Measurements from ENCODE around the gene CDH22.
A peak's percentile ranks its signal among the peaks of the same experiment; 100 is the strongest.

The CDH22 gene

GRCh38 chr20:46159101-46159897, 149.0 kb downstream of the CDH22 start:
- no peak overlapping the region for H3K9ac ChIP-seq (ENCODE audit: low read length)
- no peak for DNase-seq
- no peak overlapping the region for H2BK15ac ChIP-seq (ENCODE audit: low read depth, poor library complexity, severe bottlenecking)
- no peak overlapping the region for H3K18ac ChIP-seq (ENCODE audit: low read depth in 1 of 2, low read length in 2 of 2)
- no peak overlapping the region for H2BK120ac ChIP-seq (ENCODE audit: low read depth, low read length)
- H3K4me2 ChIP-seq (ENCODE audit: low read length, poor library complexity, severe bottlenecking): no peak overlapping the region
- no peaks in the 10 kb centered on the region for H3K79me1 ChIP-seq (replicated peaks; ENCODE audit: low read length, poor library complexity, severe bottlenecking)
- no peak overlapping the region for H4K91ac ChIP-seq (ENCODE audit: low read length)
- no peak overlapping the region for H2BK12ac ChIP-seq (ENCODE audit: low read length in 2 of 2)
- H3K4me1 ChIP-seq (ENCODE audit: control insufficient read depth, insufficient read depth, low read depth, low read length): no peaks in the 10 kb centered on the region
- no peak overlapping the region for H2BK5ac ChIP-seq (ENCODE audit: low read depth, low read length, poor library complexity, severe bottlenecking)
- peaks cover 35 to 96% of the 10 kb centered on the region in 2 experiments for H3K27me3 ChIP-seq (ENCODE audit: control insufficient read depth in 1 of 2, insufficient read depth in 1 of 2, low read length in 2 of 2)
- H3K36me3 ChIP-seq (ENCODE audit: control insufficient read depth in 1 of 2, insufficient read depth in 2 of 2, low read depth in 1 of 2, low read length in 2 of 2): no peaks in the 10 kb centered on the region
- H2AFZ ChIP-seq (ENCODE audit: low read depth, low read length): no peak overlapping the region
- H3K27ac ChIP-seq (ENCODE audit: low read length, poor library complexity, severe bottlenecking): no peak overlapping the region
- no peak overlapping the region for H3K4me3 ChIP-seq (ENCODE audit: insufficient read depth in 1 of 2, low read depth in 1 of 2, low read length in 2 of 2)
- 63% methylated on average over 7 of the region's 7 CpGs for WGBS
- no peak overlapping the region for H2AK5ac ChIP-seq (ENCODE audit: low read length, severe bottlenecking)
- no peak overlapping the region for H4K8ac ChIP-seq (ENCODE audit: low read length)
- H3K23ac ChIP-seq (ENCODE audit: low read length in 2 of 2): peak overlapping the region in 1 of 2 experiments; percentile 46
- H3K14ac ChIP-seq (ENCODE audit: low read length in 2 of 2): no peak overlapping the region
- H3K4ac ChIP-seq (ENCODE audit: low read depth in 1 of 2, low read length in 2 of 2): no peak overlapping the region
- no peaks in the 10 kb centered on the region for H3K9me3 ChIP-seq (ENCODE audit: control insufficient read depth, low read length)

- DNase-seq: no peak
- Histone ChIP-seq H2AFZ (ENCODE audit: low read depth, low read length) (no peak overlapping the region), H4K91ac (ENCODE audit: low read length) (no peak overlapping the region), H3K27me3 (ENCODE audit: control insufficient read depth in 1 of 2, insufficient read depth in 1 of 2, low read length in 2 of 2) (peaks cover 34 to 96% of the 10 kb centered on the region in 2 experiments), H3K4ac (ENCODE audit: low read depth in 1 of 2, low read length in 2 of 2) (no peak overlapping the region), H3K4me1 (ENCODE audit: control insufficient read depth, insufficient read depth, low read depth, low read length) (no peaks in the 10 kb centered on the region), H2BK15ac (ENCODE audit: low read depth, poor library complexity, severe bottlenecking) (no peak overlapping the region), H3K23ac (ENCODE audit: low read length in 2 of 2) (no peak overlapping the region), H2BK12ac (ENCODE audit: low read length in 2 of 2) (no peak overlapping the region), H3K9ac (ENCODE audit: low read length) (no peak overlapping the region), H3K9me3 (ENCODE audit: control insufficient read depth, low read length) (no peaks in the 10 kb centered on the region), H2BK5ac (ENCODE audit: low read depth, low read length, poor library complexity, severe bottlenecking) (no peak overlapping the region), H3K4me2 (ENCODE audit: low read length, poor library complexity, severe bottlenecking) (no peak overlapping the region), H2AK5ac (ENCODE audit: low read length, severe bottlenecking) (no peak overlapping the region), H3K14ac (ENCODE audit: low read length in 2 of 2) (no peak overlapping the region), H2BK120ac (ENCODE audit: low read depth, low read length) (no peak overlapping the region), H3K79me1 (replicated peaks; ENCODE audit: low read length, poor library complexity, severe bottlenecking) (no peaks in the 10 kb centered on the region), H3K27ac (ENCODE audit: low read length, poor library complexity, severe bottlenecking) (no peak overlapping the region), H3K18ac (ENCODE audit: low read depth in 1 of 2, low read length in 2 of 2) (no peak overlapping the region), H3K36me3 (ENCODE audit: control insufficient read depth in 1 of 2, insufficient read depth in 2 of 2, low read depth in 1 of 2, low read length in 2 of 2) (no peaks in the 10 kb centered on the region), H3K4me3 (ENCODE audit: insufficient read depth in 1 of 2, low read depth in 1 of 2, low read length in 2 of 2) (no peak overlapping the region), H4K8ac (ENCODE audit: low read length) (no peak overlapping the region)
- 81% methylated on average over 5 of the region's 5 CpGs for WGBS
Measured at GRCh38 chr20:46158476-46158987, 149.8 kb downstream of the CDH22 start.

GRCh38 chr20:46157625-46158024, 150.7 kb downstream of the CDH22 start:
- no peak overlapping the region for H3K18ac ChIP-seq (ENCODE audit: low read depth in 1 of 2, low read length in 2 of 2)
- 62% methylated on average over 7 of the region's 7 CpGs for WGBS
- H2BK5ac ChIP-seq (ENCODE audit: low read depth, low read length, poor library complexity, severe bottlenecking): no peak overlapping the region

DNA sequence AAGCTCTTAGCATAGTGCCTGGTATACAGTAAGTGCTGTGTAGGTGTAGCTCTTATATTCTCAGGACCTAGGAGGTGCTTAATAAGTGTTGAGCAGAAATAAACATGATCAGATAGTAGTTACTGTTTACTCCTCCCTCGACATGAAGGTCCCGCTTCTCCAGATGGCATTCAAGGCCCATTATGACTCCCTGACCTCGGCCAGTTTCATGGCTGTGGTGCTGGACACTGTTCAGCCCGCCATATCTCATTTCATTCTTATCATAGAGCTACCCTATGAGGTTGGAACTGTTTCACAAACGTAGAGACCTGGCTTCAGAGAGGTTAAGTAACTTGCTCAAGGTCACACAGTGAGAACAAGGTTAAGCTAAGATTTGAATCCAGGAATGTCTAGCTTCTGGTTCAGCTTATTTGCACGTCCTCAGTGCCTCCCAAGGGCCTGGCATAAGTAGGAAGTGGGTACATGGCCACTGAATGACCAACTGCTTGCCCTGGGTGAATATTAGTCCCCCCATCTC, 151.2 kb downstream of the CDH22 start:
- Histone ChIP-seq H3K27me3 (ENCODE audit: control insufficient read depth in 1 of 2, insufficient read depth in 1 of 2, low read length in 2 of 2) (peaks cover 30 to 95% of the 10 kb centered on the region in 2 experiments), H2BK12ac (ENCODE audit: low read length in 2 of 2) (no peak overlapping the region), H3K4me2 (ENCODE audit: low read length, poor library complexity, severe bottlenecking) (no peak overlapping the region), H3K27ac (ENCODE audit: low read length, poor library complexity, severe bottlenecking) (no peak overlapping the region), H4K91ac (ENCODE audit: low read length) (no peak overlapping the region), H3K9me3 (ENCODE audit: control insufficient read depth, low read length) (no peaks in the 10 kb centered on the region), H2AK5ac (ENCODE audit: low read length, severe bottlenecking) (no peak overlapping the region), H4K8ac (ENCODE audit: low read length) (no peak overlapping the region), H3K4me1 (ENCODE audit: control insufficient read depth, insufficient read depth, low read depth, low read length) (no peaks in the 10 kb centered on the region), H2BK5ac (ENCODE audit: low read depth, low read length, poor library complexity, severe bottlenecking) (no peak overlapping the region), H3K23ac (ENCODE audit: low read length in 2 of 2) (no peak overlapping the region), H3K4me3 (ENCODE audit: insufficient read depth in 1 of 2, low read depth in 1 of 2, low read length in 2 of 2) (no peak overlapping the region), H3K36me3 (ENCODE audit: control insufficient read depth in 1 of 2, insufficient read depth in 2 of 2, low read depth in 1 of 2, low read length in 2 of 2) (no peaks in the 10 kb centered on the region), H2AFZ (ENCODE audit: low read depth, low read length) (no peak overlapping the region), H3K4ac (ENCODE audit: low read depth in 1 of 2, low read length in 2 of 2) (no peak overlapping the region), H3K18ac (ENCODE audit: low read depth in 1 of 2, low read length in 2 of 2) (no peak overlapping the region), H3K79me1 (replicated peaks; ENCODE audit: low read length, poor library complexity, severe bottlenecking) (no peaks in the 10 kb centered on the region), H3K9ac (ENCODE audit: low read length) (no peak overlapping the region), H2BK120ac (ENCODE audit: low read depth, low read length) (no peak overlapping the region), H2BK15ac (ENCODE audit: low read depth, poor library complexity, severe bottlenecking) (no peak overlapping the region), H3K14ac (ENCODE audit: low read length in 2 of 2) (no peak overlapping the region)
- 49% methylated on average over 6 of the region's 6 CpGs for WGBS
- no peak for DNase-seq

More at GRCh38 chr20:46157625-46158024, 150.7 kb downstream of the CDH22 start:
- no peaks in the 10 kb centered on the region for H3K79me1 ChIP-seq (replicated peaks; ENCODE audit: low read length, poor library complexity, severe bottlenecking)
- no peak overlapping the region for H3K27ac ChIP-seq (ENCODE audit: low read length, poor library complexity, severe bottlenecking)
- H3K4me3 ChIP-seq (ENCODE audit: insufficient read depth in 1 of 2, low read depth in 1 of 2, low read length in 2 of 2): no peak overlapping the region
- no peak overlapping the region for H2AFZ ChIP-seq (ENCODE audit: low read depth, low read length)
- no peaks in the 10 kb centered on the region for H3K9me3 ChIP-seq (ENCODE audit: control insufficient read depth, low read length)
- no peak overlapping the region for H3K9ac ChIP-seq (ENCODE audit: low read length)
- H3K23ac ChIP-seq (ENCODE audit: low read length in 2 of 2): no peak overlapping the region
- H3K36me3 ChIP-seq (ENCODE audit: control insufficient read depth in 1 of 2, insufficient read depth in 2 of 2, low read depth in 1 of 2, low read length in 2 of 2): no peaks in the 10 kb centered on the region
- no peak overlapping the region for H2AK5ac ChIP-seq (ENCODE audit: low read length, severe bottlenecking)
- H3K4ac ChIP-seq (ENCODE audit: low read depth in 1 of 2, low read length in 2 of 2): no peak overlapping the region
- H3K14ac ChIP-seq (ENCODE audit: low read length in 2 of 2): no peak overlapping the region
- H4K91ac ChIP-seq (ENCODE audit: low read length): no peak overlapping the region
- H2BK12ac ChIP-seq (ENCODE audit: low read length in 2 of 2): no peak overlapping the region
- no peak overlapping the region for H2BK120ac ChIP-seq (ENCODE audit: low read depth, low read length)
- no peak overlapping the region for H3K4me2 ChIP-seq (ENCODE audit: low read length, poor library complexity, severe bottlenecking)
- DNase-seq: no peak
- H3K4me1 ChIP-seq (ENCODE audit: control insufficient read depth, insufficient read depth, low read depth, low read length): no peaks in the 10 kb centered on the region
- H2BK15ac ChIP-seq (ENCODE audit: low read depth, poor library complexity, severe bottlenecking): no peak overlapping the region
- H4K8ac ChIP-seq (ENCODE audit: low read length): no peak overlapping the region
- peaks cover 30 to 96% of the 10 kb centered on the region in 2 experiments for H3K27me3 ChIP-seq (ENCODE audit: control insufficient read depth in 1 of 2, insufficient read depth in 1 of 2, low read length in 2 of 2)
